Measurements from ENCODE around the gene PON2. TPM values are rescaled to one million over a fixed set of nuclear protein-coding genes. Genes with fewer than 3 reads are reported as not detected.

PON2 gene
- polyA plus RNA-seq, 1 donor from 2014 or later: 23.1 TPM

DNA sequence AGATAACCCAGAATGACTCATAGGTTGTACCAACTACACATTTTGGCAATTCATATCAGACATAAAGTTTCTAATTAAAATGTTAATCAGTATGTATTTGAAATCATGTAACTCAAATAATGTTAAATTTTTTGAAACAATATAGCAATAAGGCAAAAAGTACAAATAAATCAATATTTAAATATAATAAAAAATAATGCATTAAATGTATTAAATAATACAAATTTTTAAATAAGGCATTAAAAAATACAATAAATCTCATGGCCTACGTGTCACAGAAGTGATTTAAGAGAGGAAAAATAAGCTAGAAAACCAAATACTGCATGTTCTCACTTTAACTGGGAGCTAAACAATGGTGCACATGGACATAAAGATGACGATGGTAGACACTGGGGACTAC is 9.1 kb downstream of the PON2 start:
- H4K20me1 ChIP-seq (ENCODE audit: insufficient read depth): no peaks in the 10 kb centered on the region
- H3K36me3 ChIP-seq (ENCODE audit: insufficient read depth, low read length): no peaks in the 10 kb centered on the region
- H3K4me2 ChIP-seq (ENCODE audit: low read length): no peak overlapping the region
- no peak for TF ChIP-seq EP300 (conservative IDR thresholded peaks at IDR 0.05; ENCODE audit: poor library complexity, severe bottlenecking)
- TF ChIP-seq EZH2 (IDR thresholded peaks at IDR 0.05; ENCODE audit: borderline replicate concordance, insufficient read depth, low read length, poor library complexity, severe bottlenecking): no peak
- TF ChIP-seq, protein P1, sequence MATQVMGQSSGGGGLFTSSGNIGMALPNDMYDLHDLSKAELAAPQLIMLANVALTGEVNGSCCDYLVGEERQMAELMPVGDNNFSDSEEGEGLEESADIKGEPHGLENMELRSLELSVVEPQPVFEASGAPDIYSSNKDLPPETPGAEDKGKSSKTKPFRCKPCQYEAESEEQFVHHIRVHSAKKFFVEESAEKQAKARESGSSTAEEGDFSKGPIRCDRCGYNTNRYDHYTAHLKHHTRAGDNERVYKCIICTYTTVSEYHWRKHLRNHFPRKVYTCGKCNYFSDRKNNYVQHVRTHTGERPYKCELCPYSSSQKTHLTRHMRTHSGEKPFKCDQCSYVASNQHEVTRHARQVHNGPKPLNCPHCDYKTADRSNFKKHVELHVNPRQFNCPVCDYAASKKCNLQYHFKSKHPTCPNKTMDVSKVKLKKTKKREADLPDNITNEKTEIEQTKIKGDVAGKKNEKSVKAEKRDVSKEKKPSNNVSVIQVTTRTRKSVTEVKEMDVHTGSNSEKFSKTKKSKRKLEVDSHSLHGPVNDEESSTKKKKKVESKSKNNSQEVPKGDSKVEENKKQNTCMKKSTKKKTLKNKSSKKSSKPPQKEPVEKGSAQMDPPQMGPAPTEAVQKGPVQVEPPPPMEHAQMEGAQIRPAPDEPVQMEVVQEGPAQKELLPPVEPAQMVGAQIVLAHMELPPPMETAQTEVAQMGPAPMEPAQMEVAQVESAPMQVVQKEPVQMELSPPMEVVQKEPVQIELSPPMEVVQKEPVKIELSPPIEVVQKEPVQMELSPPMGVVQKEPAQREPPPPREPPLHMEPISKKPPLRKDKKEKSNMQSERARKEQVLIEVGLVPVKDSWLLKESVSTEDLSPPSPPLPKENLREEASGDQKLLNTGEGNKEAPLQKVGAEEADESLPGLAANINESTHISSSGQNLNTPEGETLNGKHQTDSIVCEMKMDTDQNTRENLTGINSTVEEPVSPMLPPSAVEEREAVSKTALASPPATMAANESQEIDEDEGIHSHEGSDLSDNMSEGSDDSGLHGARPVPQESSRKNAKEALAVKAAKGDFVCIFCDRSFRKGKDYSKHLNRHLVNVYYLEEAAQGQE (IDR thresholded peaks at IDR 0.05; ENCODE audit: borderline replicate concordance): no peak
- TF ChIP-seq POLR2AphosphoS5 (IDR thresholded peaks at IDR 0.05): no peak
- TF ChIP-seq RAD21 (conservative IDR thresholded peaks at IDR 0.05): no peak
- no peak for TF ChIP-seq TAF1 (IDR thresholded peaks at IDR 0.05; ENCODE audit: low read depth)
- TF ChIP-seq, protein P2, sequence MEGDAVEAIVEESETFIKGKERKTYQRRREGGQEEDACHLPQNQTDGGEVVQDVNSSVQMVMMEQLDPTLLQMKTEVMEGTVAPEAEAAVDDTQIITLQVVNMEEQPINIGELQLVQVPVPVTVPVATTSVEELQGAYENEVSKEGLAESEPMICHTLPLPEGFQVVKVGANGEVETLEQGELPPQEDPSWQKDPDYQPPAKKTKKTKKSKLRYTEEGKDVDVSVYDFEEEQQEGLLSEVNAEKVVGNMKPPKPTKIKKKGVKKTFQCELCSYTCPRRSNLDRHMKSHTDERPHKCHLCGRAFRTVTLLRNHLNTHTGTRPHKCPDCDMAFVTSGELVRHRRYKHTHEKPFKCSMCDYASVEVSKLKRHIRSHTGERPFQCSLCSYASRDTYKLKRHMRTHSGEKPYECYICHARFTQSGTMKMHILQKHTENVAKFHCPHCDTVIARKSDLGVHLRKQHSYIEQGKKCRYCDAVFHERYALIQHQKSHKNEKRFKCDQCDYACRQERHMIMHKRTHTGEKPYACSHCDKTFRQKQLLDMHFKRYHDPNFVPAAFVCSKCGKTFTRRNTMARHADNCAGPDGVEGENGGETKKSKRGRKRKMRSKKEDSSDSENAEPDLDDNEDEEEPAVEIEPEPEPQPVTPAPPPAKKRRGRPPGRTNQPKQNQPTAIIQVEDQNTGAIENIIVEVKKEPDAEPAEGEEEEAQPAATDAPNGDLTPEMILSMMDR (IDR thresholded peaks at IDR 0.05; ENCODE audit: poor library complexity, severe bottlenecking): no peak
- no peak for TF ChIP-seq SMC3 (conservative IDR thresholded peaks at IDR 0.05; ENCODE audit: poor library complexity)
- H2AFZ ChIP-seq (ENCODE audit: low read depth, low read length): no peak overlapping the region
- no peaks in the 10 kb centered on the region for H3F3A ChIP-seq (ENCODE audit: insufficient read depth, low read length, poor library complexity, severe bottlenecking)
- H3K9me2 ChIP-seq (ENCODE audit: insufficient read depth, low read length): no peaks in the 10 kb centered on the region
- H3K9me3 ChIP-seq (ENCODE audit: low read length): no peaks in the 10 kb centered on the region
- H3K27ac ChIP-seq (ENCODE audit: low read length): no peak overlapping the region
- H3K9ac ChIP-seq (ENCODE audit: low read length): no peak overlapping the region
- peaks cover 11% of the 10 kb centered on the region for H3K79me2 ChIP-seq (replicated peaks; ENCODE audit: insufficient read depth, low read length)
- no peaks in the 10 kb centered on the region for H3K27me3 ChIP-seq (ENCODE audit: insufficient read depth, low read depth, low read length)
- no peak overlapping the region for H3K4me3 ChIP-seq (ENCODE audit: low read length)

DNA sequence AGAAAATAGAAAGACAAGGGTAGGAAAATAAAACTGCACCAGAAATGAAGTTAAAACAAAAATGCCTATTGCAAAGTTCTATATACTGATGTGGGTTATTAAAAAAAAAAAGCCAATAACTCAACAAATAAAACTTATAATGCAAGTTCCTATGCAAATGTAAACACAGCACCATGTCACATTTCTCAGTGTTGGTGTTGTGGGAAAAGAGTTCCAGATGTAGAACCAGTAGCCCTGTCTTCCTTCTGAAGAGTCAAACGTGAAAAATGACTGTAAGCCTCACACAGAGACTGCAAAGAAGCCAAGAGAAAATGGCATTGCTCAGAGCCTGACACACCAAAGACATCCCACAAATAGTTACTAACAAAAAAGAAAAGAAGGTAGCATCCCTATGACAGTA is 10.1 kb downstream of the PON2 start:
- Histone ChIP-seq H3K4me2 (ENCODE audit: low read length) (no peak overlapping the region), H3K4me3 (ENCODE audit: low read length) (no peak overlapping the region), H4K20me1 (ENCODE audit: insufficient read depth) (no peaks in the 10 kb centered on the region)

More for the DNA sequence above, 10.1 kb downstream of the PON2 start:
- Histone ChIP-seq H3K27me3 (ENCODE audit: insufficient read depth, low read depth, low read length) (no peaks in the 10 kb centered on the region), H3K9me2 (ENCODE audit: insufficient read depth, low read length) (no peaks in the 10 kb centered on the region), H3F3A (ENCODE audit: insufficient read depth, low read length, poor library complexity, severe bottlenecking) (no peaks in the 10 kb centered on the region), H3K36me3 (ENCODE audit: insufficient read depth, low read length) (no peaks in the 10 kb centered on the region), H3K79me2 (replicated peaks; ENCODE audit: insufficient read depth, low read length) (peaks cover 8% of the 10 kb centered on the region), H3K9ac (ENCODE audit: low read length) (no peak overlapping the region), H2AFZ (ENCODE audit: low read depth, low read length) (no peak overlapping the region), H3K27ac (ENCODE audit: low read length) (no peak overlapping the region), H3K9me3 (ENCODE audit: low read length) (no peaks in the 10 kb centered on the region)
- TF ChIP-seq EP300 (conservative IDR thresholded peaks at IDR 0.05; ENCODE audit: poor library complexity, severe bottlenecking) (no peak), RAD21 (conservative IDR thresholded peaks at IDR 0.05) (no peak), TAF1 (IDR thresholded peaks at IDR 0.05; ENCODE audit: low read depth) (no peak), POLR2AphosphoS5 (IDR thresholded peaks at IDR 0.05) (no peak), MXI1 (conservative IDR thresholded peaks at IDR 0.05; ENCODE audit: poor library complexity, severe bottlenecking) (no peak), EZH2 (IDR thresholded peaks at IDR 0.05; ENCODE audit: borderline replicate concordance, insufficient read depth, low read length, poor library complexity, severe bottlenecking) (no peak), SMC3 (conservative IDR thresholded peaks at IDR 0.05; ENCODE audit: poor library complexity) (no peak)
- TF ChIP-seq, protein P1 (IDR thresholded peaks at IDR 0.05; ENCODE audit: borderline replicate concordance): no peak
- TF ChIP-seq, protein P2 (IDR thresholded peaks at IDR 0.05; ENCODE audit: poor library complexity, severe bottlenecking): no peak
